Transverse colon (tissue), 4 donors: ENCODE data around the gene TDG. TPM values are rescaled to one million over a fixed set of nuclear protein-coding genes. Genes with fewer than 3 reads are reported as not detected.

Experiments
- DNase-seq: peaks from one replicate; pipeline ENCODE4 v3.0.0-alpha.2; 2019
- H3K27ac ChIP-seq, 4 donors: fragments of 200-600 bp; sonication (generic); 2 replicates each; pipeline ENCODE4 v1.5.1; 2016 to 2018; ENCODE audit warnings: inconsistent platforms in 4 of 4
- H3K27me3 ChIP-seq: fragments of 200-600 bp; sonication (generic); 2 replicates; pipeline ENCODE4 v1.5.1; 2017; ENCODE audit warnings: inconsistent platforms
- H3K36me3 ChIP-seq, 4 donors: fragments of 200-600 bp; sonication (generic); 2 replicates each; pipeline ENCODE4 v1.5.1; 2017 to 2019; ENCODE audit warnings: inconsistent platforms in 4 of 4
- H3K4me1 ChIP-seq, 4 donors: fragments of 200-600 bp; sonication (generic); 2 replicates each; pipeline ENCODE4 v1.5.1; 2017 to 2020; ENCODE audit warnings: inconsistent platforms in 4 of 4
- H3K4me3 ChIP-seq, 4 donors: fragments of 200-600 bp; sonication (generic); 1 replicate in 1 of 4; 2 replicates in 3 of 4; pipeline versions ENCODE4 v1.5.1 to v1.6.1; 2017 to 2019; ENCODE audit warnings: inconsistent platforms in 4 of 4
- H3K9me3 ChIP-seq, 2 donors: fragments of 200-600 bp; sonication (generic); 2 replicates each; pipeline ENCODE4 v1.5.1; 2017 to 2019; ENCODE audit warnings: inconsistent platforms in 2 of 2
- EP300 ChIP-seq: sonication (generic); formaldehyde crosslinking; IDR thresholded peaks from one replicate; pipeline ENCODE4 v1.6.1; 2017; ENCODE audit warnings: antibody characterized with exemption, low read depth
- POLR2A ChIP-seq: fragments of 450-650 bp; IDR thresholded peaks from one replicate; pipeline ENCODE4 v1.6.1; 2016; ENCODE audit warnings: antibody characterized with exemption, mild to moderate bottlenecking, moderate library complexity
- POLR2AphosphoS5 ChIP-seq, 3 donors: sonication (generic); formaldehyde crosslinking; IDR thresholded peaks; one replicate each; pipeline ENCODE4 v1.6.1; 2016; ENCODE audit warnings: antibody characterized with exemption in 3 of 3
- WGBS, 2 donors: methylation state at CpG; one replicate each; pipeline ENCODE4 v1.1.5; 2018; ENCODE audit warnings: low coverage in 1 of 2; 5-methylcytosine and 5-hydroxymethylcytosine counted together
- in situ Hi-C, 4 donors: fragments of 200-750 bp; cut with MboI; loops; one replicate each; pipeline versions ENCODE4 v1.15.0 to v1.15.1; 2017; ENCODE audit warnings: low sequenced_read_pairs in 3 of 4, low pct_ligation_motif_present in 1 of 4, low pct_unique_long_range_greater_than_20kb in 1 of 4
- intact Hi-C: fragments of 100-400 bp; cut with DNase I; formaldehyde crosslinking; loops from one replicate; pipeline ENCODE4 v1.15.1; 2023; ENCODE audit warnings: low total_unique reads
- total RNA-seq, 4 donors: library from RNA; depleted of rRNA; stranded (reverse); fragments of >200 nt; gene quantifications; one replicate each; pipeline ENCODE4 v1.1.0, GENCODE V29; 2016
- TF ChIP-seq, protein P1 (sequence below), 5 experiments: fragments of 200-600 bp in 3 of 5; fragments of 450-650 bp in 2 of 5; sonication (generic) in 3 of 5; IDR thresholded peaks; 1 replicate in 2 of 5; 2 replicates in 3 of 5; pipeline ENCODE4 v1.5.1; 2016 to 2017; ENCODE audit warnings: antibody characterized with exemption in 5 of 5, inconsistent platforms in 3 of 5, mild to moderate bottlenecking in 2 of 5, moderate library complexity in 1 of 5

TDG gene
- total RNA-seq, 4 donors from 2014 or later = 17.9 to 43.4 (median 26.1) TPM

GRCh38 chr12:103930787-103931735 lies 34.6 kb upstream of the TDG start:
- intact Hi-C loops (no loop called here), in situ Hi-C loops (loop anchor here in 1 of 4 donors (25.0 kb wide), 1 partner anchor 181 kb away; no protein-coding TSS in a partner anchor)
- Histone ChIP-seq H3K27me3 (no peaks in the 10 kb centered on the region), H3K4me1 (peaks cover 24 to 62% (median 36%) of the 10 kb centered on the region in 4 donors), H3K27ac (peak overlapping the region; percentile 88 to 95 (median 90)), H3K9me3 (no peaks in the 10 kb centered on the region), H3K4me3 (peak overlapping the region; percentile 63 to 90 (median 71)), H3K36me3 (peaks cover 0 to 23% (median 9%) of the 10 kb centered on the region in 4 donors)
- peak; percentile 51 for DNase-seq
- TF ChIP-seq, protein P1, sequence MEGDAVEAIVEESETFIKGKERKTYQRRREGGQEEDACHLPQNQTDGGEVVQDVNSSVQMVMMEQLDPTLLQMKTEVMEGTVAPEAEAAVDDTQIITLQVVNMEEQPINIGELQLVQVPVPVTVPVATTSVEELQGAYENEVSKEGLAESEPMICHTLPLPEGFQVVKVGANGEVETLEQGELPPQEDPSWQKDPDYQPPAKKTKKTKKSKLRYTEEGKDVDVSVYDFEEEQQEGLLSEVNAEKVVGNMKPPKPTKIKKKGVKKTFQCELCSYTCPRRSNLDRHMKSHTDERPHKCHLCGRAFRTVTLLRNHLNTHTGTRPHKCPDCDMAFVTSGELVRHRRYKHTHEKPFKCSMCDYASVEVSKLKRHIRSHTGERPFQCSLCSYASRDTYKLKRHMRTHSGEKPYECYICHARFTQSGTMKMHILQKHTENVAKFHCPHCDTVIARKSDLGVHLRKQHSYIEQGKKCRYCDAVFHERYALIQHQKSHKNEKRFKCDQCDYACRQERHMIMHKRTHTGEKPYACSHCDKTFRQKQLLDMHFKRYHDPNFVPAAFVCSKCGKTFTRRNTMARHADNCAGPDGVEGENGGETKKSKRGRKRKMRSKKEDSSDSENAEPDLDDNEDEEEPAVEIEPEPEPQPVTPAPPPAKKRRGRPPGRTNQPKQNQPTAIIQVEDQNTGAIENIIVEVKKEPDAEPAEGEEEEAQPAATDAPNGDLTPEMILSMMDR (IDR thresholded peaks at IDR 0.05) = no peak
- peak in 2 of 3 donors; percentile 49 to 56 for TF ChIP-seq POLR2AphosphoS5 (IDR thresholded peaks at IDR 0.05)
- TF ChIP-seq EP300 = peak; percentile 10
- 1 to 3% methylated on average over 8 to 37 of the region's 37 CpGs for WGBS, 2 donors

DNA sequence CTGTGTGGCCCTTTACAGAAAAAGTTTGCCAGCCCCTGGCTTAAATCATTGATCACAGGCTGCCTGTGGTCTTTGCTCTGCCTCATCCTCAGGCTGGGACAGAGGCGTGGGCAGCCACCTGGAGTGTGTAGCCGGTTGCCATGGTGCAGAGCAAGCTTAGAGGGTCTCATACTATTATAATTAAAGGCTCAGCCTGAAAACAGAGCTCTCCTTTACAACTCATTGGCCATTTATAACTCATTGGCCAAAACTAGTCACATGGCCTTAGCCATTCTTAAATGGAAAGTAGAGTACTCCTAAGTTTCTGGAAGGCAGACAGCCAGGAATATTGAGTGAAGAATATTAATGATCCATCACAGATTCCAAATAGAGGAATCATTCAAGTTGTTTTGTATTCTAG lies 32.4 kb upstream of the TDG start:
- H3K4me1 ChIP-seq = peaks cover 24 to 61% (median 35%) of the 10 kb centered on the region in 4 donors
- H3K4me3 ChIP-seq = no peak overlapping the region
- no peak for DNase-seq
- H3K36me3 ChIP-seq = peaks cover 0 to 40% (median 18%) of the 10 kb centered on the region in 4 donors
- intact Hi-C loops (no loop called here), in situ Hi-C loops (loop anchor here in 1 of 4 donors (25.0 kb wide), 1 partner anchor 179 kb away; no protein-coding TSS in a partner anchor)
- H3K9me3 ChIP-seq = no peaks in the 10 kb centered on the region
- no peaks in the 10 kb centered on the region for H3K27me3 ChIP-seq
- 61% methylated on average over 2 of the region's 2 CpGs; no CpG with 5 or more reads in 1 of the 2 donors for WGBS, 2 donors
- TF ChIP-seq POLR2A (no peak), POLR2AphosphoS5 (IDR thresholded peaks at IDR 0.05) (no peak), EP300 (no peak)
- TF ChIP-seq, protein P1 (IDR thresholded peaks at IDR 0.05) = no peak
- H3K27ac ChIP-seq = peak overlapping the region in 1 of 4 donors; percentile 10

DNA sequence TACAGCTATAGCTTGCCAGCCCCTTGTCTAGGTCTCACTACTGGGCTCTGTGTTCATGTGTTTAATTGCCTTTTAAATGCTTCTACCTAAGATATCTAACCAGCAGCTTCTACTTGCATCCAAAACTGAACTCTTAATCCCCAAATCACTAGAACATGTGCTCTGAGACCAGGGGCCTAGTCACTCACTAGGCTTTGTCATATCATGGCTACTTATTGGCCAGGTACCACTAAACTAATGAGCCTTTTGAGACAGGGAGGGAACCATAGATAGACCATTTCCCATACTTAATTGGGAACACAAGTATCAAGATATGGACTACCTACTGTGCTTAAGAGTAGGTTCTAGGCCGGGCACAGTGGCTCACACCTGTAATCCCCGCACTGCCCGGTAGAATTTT lies 29.0 kb upstream of the TDG start:
- 92 to 100% methylated on average over 2 to 3 of the region's 3 CpGs for WGBS, 2 donors
- H3K36me3 ChIP-seq = peaks cover 0 to 74% (median 34%) of the 10 kb centered on the region in 4 donors

GRCh38 chr12:103944964-103945363 lies 20.7 kb upstream of the TDG start:
- Histone ChIP-seq H3K27ac (no peak overlapping the region), H3K27me3 (no peaks in the 10 kb centered on the region), H3K4me3 (no peak overlapping the region), H3K9me3 (no peaks in the 10 kb centered on the region), H3K4me1 (no peaks in the 10 kb centered on the region), H3K36me3 (peaks cover 0 to 97% (median 48%) of the 10 kb centered on the region in 4 donors)
- WGBS, 2 donors = 80 to 93% methylated on average over 3 of the region's 3 CpGs
- no peak for DNase-seq
- in situ Hi-C loops (loop anchor here in 1 of 4 donors (25.0 kb wide), 1 partner anchor 167 kb away; no protein-coding TSS in a partner anchor), intact Hi-C loops (no loop called here)
- TF ChIP-seq, protein P1 (IDR thresholded peaks at IDR 0.05) = no peak

More for the DNA sequence above, 29.0 kb upstream of the TDG start:
- no peak for TF ChIP-seq EP300
- no peak for TF ChIP-seq POLR2AphosphoS5 (IDR thresholded peaks at IDR 0.05)
- TF ChIP-seq, protein P1 (IDR thresholded peaks at IDR 0.05) = no peak
- TF ChIP-seq POLR2A = no peak
- Histone ChIP-seq H3K9me3 (no peaks in the 10 kb centered on the region), H3K27ac (no peak overlapping the region), H3K27me3 (no peaks in the 10 kb centered on the region), H3K4me3 (no peak overlapping the region), H3K4me1 (peaks cover 21 to 46% (median 28%) of the 10 kb centered on the region in 4 donors)
- no peak for DNase-seq
- intact Hi-C loops (no loop called here), in situ Hi-C loops (loop anchor here in 1 of 4 donors (25.0 kb wide), 1 partner anchor 176 kb away; no protein-coding TSS in a partner anchor)
